Testis (tissue), 3 donors: Measurements from ENCODE around the gene SNRNP40. TPM values are rescaled to one million over a fixed set of nuclear protein-coding genes. Genes with fewer than 3 reads are reported as not detected.

Experiments
- DNase-seq: peaks from one replicate; pipeline ENCODE4 v3.0.0-alpha.2; 2019
- H3K27ac ChIP-seq, 2 donors: fragments of 200-600 bp; sonication (generic); one replicate each; pipeline ENCODE4 v1.5.1; 2019
- H3K27me3 ChIP-seq: fragments of 200-600 bp; sonication (generic); one replicate; pipeline ENCODE4 v1.5.1; 2019
- H3K36me3 ChIP-seq: fragments of 200-600 bp; sonication (generic); one replicate; pipeline ENCODE4 v1.5.1; 2017; ENCODE audit warnings: low read depth; ENCODE audit errors: missing control alignments
- H3K4me1 ChIP-seq: fragments of 200-600 bp; sonication (generic); one replicate; pipeline ENCODE4 v1.5.1; 2019
- H3K4me3 ChIP-seq, 2 donors: fragments of 200-600 bp; sonication (generic); one replicate each; pipeline ENCODE4 v1.5.1; 2017 to 2019
- H3K9me3 ChIP-seq: fragments of 200-600 bp; sonication (generic); one replicate; pipeline ENCODE4 v1.5.1; 2017
- POLR2A ChIP-seq: fragments of 450-650 bp; IDR thresholded peaks from one replicate; pipeline ENCODE4 v1.6.1; 2017; ENCODE audit warnings: antibody characterized with exemption, mild to moderate bottlenecking, moderate library complexity
- WGBS, 2 donors: methylation state at CpG; one replicate each; pipeline ENCODE4 v1.1.5; 2018; 5-methylcytosine and 5-hydroxymethylcytosine counted together
- intact Hi-C: fragments of 100-400 bp; cut with DNase I; formaldehyde crosslinking; loops from one replicate; pipeline ENCODE4 v1.15.1; 2023; ENCODE audit warnings: low total_unique reads
- polyA plus RNA-seq: library from polyadenylated mRNA; stranded (reverse); fragments of 350-450 nt; fragmentation: Illumina TruSeq; extraction: RNeasy Lipid Tissue Mini Kit (QIAGEN cat#74804); gene quantifications from one replicate; pipeline ENCODE4 v1.2.3, GENCODE V29; 2014; ENCODE audit warnings: low read depth, low replicate concordance; ENCODE audit not compliant: insufficient read depth
- total RNA-seq, 2 donors: library from RNA; depleted of rRNA; stranded (reverse); fragments of >200 nt; gene quantifications; one replicate each; pipeline ENCODE4 v1.2.3, GENCODE V29; 2016
- TF ChIP-seq, protein P1 (sequence below), 3 experiments: fragments of 450-650 bp in 2 of 3; fragments of 200-600 bp in 1 of 3; sonication (generic) in 1 of 3; IDR thresholded peaks; one replicate each; pipeline ENCODE4 v1.5.1; 2016 to 2019; ENCODE audit warnings: antibody characterized with exemption in 3 of 3, mild to moderate bottlenecking in 2 of 3, moderate library complexity in 1 of 3

SNRNP40 gene
- total and polyA plus RNA-seq, 3 donors from 2014 or later = 52.8 to 75.1 (median 65.3) TPM

DNA sequence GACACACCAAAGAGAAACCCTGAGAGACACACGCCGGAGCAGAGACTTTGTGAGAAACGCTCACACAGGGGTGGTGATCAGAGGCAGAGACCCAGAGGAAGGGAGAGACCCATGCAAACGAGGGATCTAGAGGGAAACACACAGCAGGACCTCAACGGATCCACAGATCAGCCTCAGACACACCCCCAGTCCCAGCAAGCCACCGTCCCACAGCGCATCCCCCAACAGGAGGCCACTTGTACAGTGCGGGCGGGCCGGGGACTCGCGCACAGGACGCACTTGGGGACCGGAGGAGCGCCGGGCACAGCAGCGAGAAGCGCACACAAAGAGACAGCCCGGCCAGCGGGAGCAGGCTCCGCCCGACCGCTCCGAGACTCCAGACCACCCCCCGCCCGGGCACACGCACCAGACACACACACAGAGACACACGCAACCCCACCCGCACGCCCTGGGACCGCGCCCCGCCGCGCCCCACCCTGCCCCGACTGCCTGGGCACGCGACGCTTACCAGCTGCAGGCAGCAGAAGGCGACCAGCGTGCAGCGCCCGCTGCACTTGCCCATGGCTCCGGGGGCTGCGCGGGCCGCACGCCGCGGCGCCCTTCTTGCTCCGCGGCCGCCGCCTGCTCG, 57.5 kb downstream of the SNRNP40 start:
- no peak overlapping the region for H3K27ac ChIP-seq
- H3K4me3 ChIP-seq = peak overlapping the region; percentile 26 to 41
- peaks cover 9% of the 10 kb centered on the region for H3K4me1 ChIP-seq
- no peaks in the 10 kb centered on the region for H3K9me3 ChIP-seq
- TF ChIP-seq, protein P1, sequence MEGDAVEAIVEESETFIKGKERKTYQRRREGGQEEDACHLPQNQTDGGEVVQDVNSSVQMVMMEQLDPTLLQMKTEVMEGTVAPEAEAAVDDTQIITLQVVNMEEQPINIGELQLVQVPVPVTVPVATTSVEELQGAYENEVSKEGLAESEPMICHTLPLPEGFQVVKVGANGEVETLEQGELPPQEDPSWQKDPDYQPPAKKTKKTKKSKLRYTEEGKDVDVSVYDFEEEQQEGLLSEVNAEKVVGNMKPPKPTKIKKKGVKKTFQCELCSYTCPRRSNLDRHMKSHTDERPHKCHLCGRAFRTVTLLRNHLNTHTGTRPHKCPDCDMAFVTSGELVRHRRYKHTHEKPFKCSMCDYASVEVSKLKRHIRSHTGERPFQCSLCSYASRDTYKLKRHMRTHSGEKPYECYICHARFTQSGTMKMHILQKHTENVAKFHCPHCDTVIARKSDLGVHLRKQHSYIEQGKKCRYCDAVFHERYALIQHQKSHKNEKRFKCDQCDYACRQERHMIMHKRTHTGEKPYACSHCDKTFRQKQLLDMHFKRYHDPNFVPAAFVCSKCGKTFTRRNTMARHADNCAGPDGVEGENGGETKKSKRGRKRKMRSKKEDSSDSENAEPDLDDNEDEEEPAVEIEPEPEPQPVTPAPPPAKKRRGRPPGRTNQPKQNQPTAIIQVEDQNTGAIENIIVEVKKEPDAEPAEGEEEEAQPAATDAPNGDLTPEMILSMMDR (IDR thresholded peaks at IDR 0.05) = no peak
- TF ChIP-seq POLR2A = no peak
- DNase-seq = peak; percentile 17
- intact Hi-C loops = no loop called here
- 0 to 2% methylated on average over 5 to 32 of the region's 56 CpGs for WGBS, 2 donors
- no peaks in the 10 kb centered on the region for H3K27me3 ChIP-seq
- H3K36me3 ChIP-seq = no peaks in the 10 kb centered on the region

DNA sequence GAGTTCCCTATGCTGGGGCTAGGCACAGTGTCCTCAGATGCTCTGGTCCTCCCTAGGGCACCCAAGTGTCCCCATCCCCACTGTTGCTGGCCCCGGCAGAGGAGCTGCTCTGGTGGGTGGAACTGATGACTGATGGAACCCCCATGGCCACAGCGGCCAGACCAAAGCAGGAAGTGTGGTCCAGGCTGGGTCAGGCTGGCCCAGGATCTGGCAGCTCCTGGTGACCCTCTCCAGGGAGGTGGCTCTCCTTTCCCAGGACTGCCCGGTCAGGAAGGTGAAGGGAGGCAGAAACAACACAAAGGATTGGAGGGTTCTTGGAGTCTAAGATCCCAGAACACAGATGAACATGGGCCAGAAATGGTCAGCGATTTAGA, 58.0 kb downstream of the SNRNP40 start:
- 15 to 30% methylated on average over 2 to 4 of the region's 4 CpGs for WGBS, 2 donors
- H3K4me1 ChIP-seq = peaks cover 9% of the 10 kb centered on the region
- no peak overlapping the region for H3K4me3 ChIP-seq
- TF ChIP-seq, protein P1 (IDR thresholded peaks at IDR 0.05) = no peak
- no peak for TF ChIP-seq POLR2A
- no peak overlapping the region for H3K27ac ChIP-seq
- H3K36me3 ChIP-seq = no peaks in the 10 kb centered on the region
- no peaks in the 10 kb centered on the region for H3K9me3 ChIP-seq
- DNase-seq = no peak
- intact Hi-C loops = no loop called here
- no peaks in the 10 kb centered on the region for H3K27me3 ChIP-seq

DNA sequence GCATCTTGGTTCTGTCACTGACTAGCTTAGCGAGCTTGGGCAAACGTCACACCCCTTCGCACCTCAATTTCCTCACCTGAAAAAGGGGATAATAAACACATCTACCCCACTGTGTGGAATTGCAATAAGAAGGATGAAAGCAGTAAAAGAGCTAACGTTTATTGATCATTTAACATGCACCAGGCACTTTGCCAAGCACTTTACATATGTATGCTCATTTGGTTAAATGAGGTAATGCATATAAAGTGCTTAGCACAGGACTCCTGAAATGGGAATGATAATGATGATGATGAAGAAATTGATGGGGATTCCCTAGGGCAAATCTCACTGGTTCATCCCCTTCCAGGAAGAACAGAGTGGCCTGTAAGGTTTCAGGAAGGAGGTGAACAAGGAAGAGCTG, 61.7 kb downstream of the SNRNP40 start:
- no peaks in the 10 kb centered on the region for H3K36me3 ChIP-seq
- 72 to 81% methylated on average over 4 of the region's 4 CpGs for WGBS, 2 donors
- no peak for DNase-seq

DNA sequence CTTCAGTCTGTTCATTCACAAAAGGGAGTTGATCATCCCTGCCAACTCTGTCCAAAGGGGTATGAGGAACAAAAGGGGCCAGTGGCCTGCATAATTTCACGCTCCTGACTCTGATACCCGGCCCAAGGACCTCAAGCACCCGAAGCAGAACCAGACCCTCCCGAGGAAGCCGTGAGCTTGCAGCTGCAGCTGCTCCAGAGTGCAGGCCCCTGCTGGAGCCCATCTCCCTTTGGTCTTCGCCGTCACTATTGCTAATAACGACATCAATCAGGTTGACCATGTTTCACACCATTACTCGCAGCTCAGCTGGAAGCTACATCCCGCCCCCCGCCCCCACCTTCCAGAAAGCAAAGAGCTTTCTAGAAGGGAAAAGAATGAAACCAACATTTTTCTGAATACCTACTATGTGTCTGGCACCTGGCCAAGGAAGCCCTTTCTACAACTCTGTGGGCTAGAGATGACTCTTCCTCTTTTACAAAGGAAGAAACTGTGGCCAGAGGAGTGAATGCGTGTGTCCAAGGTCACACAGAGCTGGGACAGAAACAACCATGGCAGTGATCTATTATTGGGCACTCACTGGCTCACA, 62.4 kb downstream of the SNRNP40 start:
- Histone ChIP-seq H3K27ac (no peak overlapping the region), H3K36me3 (no peaks in the 10 kb centered on the region), H3K27me3 (no peaks in the 10 kb centered on the region), H3K4me1 (peaks cover 4% of the 10 kb centered on the region), H3K4me3 (no peak overlapping the region), H3K9me3 (no peaks in the 10 kb centered on the region)
- no peak for DNase-seq
- no peak for TF ChIP-seq POLR2A
- TF ChIP-seq, protein P1 (IDR thresholded peaks at IDR 0.05) = no peak
- WGBS, 2 donors = 69% methylated on average over 12 of the region's 12 CpGs
- intact Hi-C loops = no loop called here

More for the DNA sequence above, 61.7 kb downstream of the SNRNP40 start:
- TF ChIP-seq, protein P1 (IDR thresholded peaks at IDR 0.05) = no peak
- no peak for TF ChIP-seq POLR2A
- Histone ChIP-seq H3K27ac (no peak overlapping the region), H3K27me3 (no peaks in the 10 kb centered on the region), H3K4me3 (no peak overlapping the region), H3K9me3 (no peaks in the 10 kb centered on the region), H3K4me1 (peaks cover 6% of the 10 kb centered on the region)
- intact Hi-C loops = no loop called here

DNA sequence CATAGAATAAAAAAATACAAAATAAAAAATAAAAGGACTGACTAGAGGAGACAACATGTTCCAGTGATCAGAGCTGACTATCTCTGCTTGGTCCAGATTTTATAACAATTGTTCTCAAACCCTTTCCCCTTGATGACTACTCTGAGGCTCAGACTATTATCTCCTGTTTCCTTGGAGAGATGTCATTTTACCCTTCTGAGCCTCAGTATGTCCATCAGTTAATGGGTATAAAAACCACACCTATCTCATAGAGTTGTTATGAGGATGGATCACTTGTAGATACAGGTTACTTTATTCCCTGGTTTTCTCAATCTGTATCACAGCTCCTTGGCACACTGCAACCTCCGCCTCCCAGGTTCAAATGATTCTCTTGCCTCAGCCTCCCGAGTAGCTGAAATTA, 63.9 kb downstream of the SNRNP40 start:
- Histone ChIP-seq H3K27ac (no peak overlapping the region), H3K4me1 (no peaks in the 10 kb centered on the region), H3K9me3 (no peaks in the 10 kb centered on the region), H3K27me3 (no peaks in the 10 kb centered on the region), H3K36me3 (no peaks in the 10 kb centered on the region), H3K4me3 (no peak overlapping the region)
- no peak for DNase-seq
- WGBS, 2 donors = 92 to 100% methylated on average over 2 of the region's 2 CpGs
- intact Hi-C loops = no loop called here
- TF ChIP-seq POLR2A = no peak
- TF ChIP-seq, protein P1 (IDR thresholded peaks at IDR 0.05) = no peak
